Parathyroid adenoma (tissue), 2 donors: ENCODE results near the gene RASSF4.

Source experiments
- H2AFZ ChIP-seq: fragments of 300-600 bp; sonication (generic); one replicate; pipeline ENCODE4 v1.7.0; 2017; ENCODE audit warnings: antibody characterized with exemption, mild to moderate bottlenecking
- H3K27ac ChIP-seq: fragments of 300-600 bp; sonication (generic); one replicate; pipeline ENCODE4 v1.7.0; 2017
- H3K27me3 ChIP-seq: fragments of 300-600 bp; sonication (generic); one replicate; pipeline ENCODE4 v1.7.0; 2017; ENCODE audit warnings: low read length; ENCODE audit not compliant: control insufficient read depth, insufficient read depth
- H3K36me3 ChIP-seq: fragments of 300-600 bp; sonication (generic); one replicate; pipeline ENCODE4 v1.7.0; 2017; ENCODE audit warnings: low read length; ENCODE audit not compliant: control insufficient read depth, insufficient read depth
- H3K4me1 ChIP-seq: fragments of 300-600 bp; sonication (generic); one replicate; pipeline ENCODE4 v1.7.0; 2017; ENCODE audit warnings: control low read depth
- H3K4me2 ChIP-seq: fragments of 300-600 bp; sonication (generic); one replicate; pipeline ENCODE4 v1.7.0; 2017; ENCODE audit warnings: low read length
- H3K4me3 ChIP-seq: fragments of 300-600 bp; sonication (generic); one replicate; pipeline ENCODE4 v1.7.0; 2017; ENCODE audit warnings: low read depth, low read length
- H3K79me2 ChIP-seq: fragments of 300-600 bp; sonication (generic); one replicate; pipeline ENCODE4 v1.7.0; 2017; ENCODE audit warnings: control low read depth
- H3K9ac ChIP-seq: fragments of 300-600 bp; sonication (generic); one replicate; pipeline ENCODE4 v1.7.0; 2017; ENCODE audit warnings: mild to moderate bottlenecking
- H3K9me3 ChIP-seq: fragments of 300-600 bp; sonication (generic); one replicate; pipeline ENCODE4 v1.7.0; 2017; ENCODE audit warnings: low read length; ENCODE audit not compliant: control insufficient read depth
- CTCF ChIP-seq: fragments of 300-600 bp; sonication (generic); IDR thresholded peaks from one replicate; pipeline ENCODE4 v1.7.0; 2017; ENCODE audit warnings: antibody characterized with exemption, mild to moderate bottlenecking
- donor health status: primary hyperparathyroidism.

RASSF4 gene

GRCh38 chr10:44992732-44993225, 33.2 kb downstream of the RASSF4 start:
- no peak overlapping the region for H2AFZ ChIP-seq
- no peak for TF ChIP-seq CTCF
- H3K9me3 ChIP-seq, result no peaks in the 10 kb centered on the region
- no peak overlapping the region for H3K4me3 ChIP-seq
- no peaks in the 10 kb centered on the region for H3K36me3 ChIP-seq
- no peaks in the 10 kb centered on the region for H3K27me3 ChIP-seq
- H3K9ac ChIP-seq, result no peak overlapping the region
- H3K4me2 ChIP-seq, result no peak overlapping the region
- H3K27ac ChIP-seq, result no peak overlapping the region
- no peaks in the 10 kb centered on the region for H3K4me1 ChIP-seq
- no peaks in the 10 kb centered on the region for H3K79me2 ChIP-seq

- Histone ChIP-seq H3K4me3 (no peak overlapping the region), H3K36me3 (no peaks in the 10 kb centered on the region), H3K4me1 (no peaks in the 10 kb centered on the region)
These were observed 33.8 kb downstream of the RASSF4 start for GRCh38 chr10:44993226-44993921.

GRCh38 chr10:44993922-44994751, 34.5 kb downstream of the RASSF4 start:
- Histone ChIP-seq H3K79me2 (no peaks in the 10 kb centered on the region), H3K27ac (no peak overlapping the region), H3K9me3 (no peaks in the 10 kb centered on the region), H3K36me3 (no peaks in the 10 kb centered on the region), H3K9ac (no peak overlapping the region), H3K4me1 (no peaks in the 10 kb centered on the region), H3K4me2 (no peak overlapping the region), H3K4me3 (no peak overlapping the region), H2AFZ (no peak overlapping the region), H3K27me3 (no peaks in the 10 kb centered on the region)
- no peak for TF ChIP-seq CTCF

More at GRCh38 chr10:44993226-44993921, 33.8 kb downstream of the RASSF4 start:
- no peak overlapping the region for H3K27ac ChIP-seq
- H3K9ac ChIP-seq, result no peak overlapping the region
- H2AFZ ChIP-seq, result no peak overlapping the region
- H3K79me2 ChIP-seq, result no peaks in the 10 kb centered on the region
- no peaks in the 10 kb centered on the region for H3K27me3 ChIP-seq
- no peak overlapping the region for H3K4me2 ChIP-seq
- no peak for TF ChIP-seq CTCF
- H3K9me3 ChIP-seq, result no peaks in the 10 kb centered on the region

- H3K9ac ChIP-seq, result no peak overlapping the region
- H2AFZ ChIP-seq, result no peak overlapping the region
- H3K36me3 ChIP-seq, result no peaks in the 10 kb centered on the region
- no peaks in the 10 kb centered on the region for H3K9me3 ChIP-seq
- H3K79me2 ChIP-seq, result no peaks in the 10 kb centered on the region
- TF ChIP-seq CTCF, result no peak
- no peaks in the 10 kb centered on the region for H3K4me1 ChIP-seq
- peak overlapping the region; percentile 56 for H3K27ac ChIP-seq
- no peaks in the 10 kb centered on the region for H3K27me3 ChIP-seq
- no peak overlapping the region for H3K4me2 ChIP-seq
- no peak overlapping the region for H3K4me3 ChIP-seq
These were observed 35.3 kb downstream of the RASSF4 start for GRCh38 chr10:44994752-44995530.
